GM18951 (cell line): ENCODE results near the gene TFPI2.

Experiments
- POLR2A ChIP-seq: IDR thresholded peaks from 4 replicates; pipeline ENCODE4 v1.6.1; 2011; ENCODE audit warnings: mild to moderate bottlenecking; ENCODE audit not compliant: insufficient read length, insufficient read depth; ENCODE audit errors: extremely low read depth
- in situ Hi-C: fragments of 300-500 bp; cut with MboI; formaldehyde crosslinking; loops from one replicate; pipeline ENCODE4 v1.12.0; 2022; ENCODE audit warnings: low sequenced_read_pairs, mixed read lengths, inconsistent platforms; ENCODE audit not compliant: unreplicated experiment

The TFPI2 gene

GRCh38 chr7:93854480-93854879 lies 36.1 kb downstream of the TFPI2 start:
- in situ Hi-C loops, result no loop called here
- no peak for TF ChIP-seq POLR2A

GRCh38 chr7:93851536-93851935 lies 39.0 kb downstream of the TFPI2 start:
- no peak for TF ChIP-seq POLR2A
- in situ Hi-C loops, result no loop called here

GRCh38 chr7:93843260-93843659 lies 47.3 kb downstream of the TFPI2 start:
- in situ Hi-C loops, result no loop called here
- no peak for TF ChIP-seq POLR2A

- no peak for TF ChIP-seq POLR2A
- in situ Hi-C loops, result no loop called here
Observed at GRCh38 chr7:93838966-93839365, 51.6 kb downstream of the TFPI2 start.

- no peak for TF ChIP-seq POLR2A
- in situ Hi-C loops, result no loop called here
Observed at GRCh38 chr7:93837245-93837644, 53.3 kb downstream of the TFPI2 start.

- TF ChIP-seq POLR2A, result no peak
- in situ Hi-C loops, result no loop called here
Observed at GRCh38 chr7:93836116-93836515, 54.4 kb downstream of the TFPI2 start.

- TF ChIP-seq POLR2A, result no peak
Observed at GRCh38 chr7:93835702-93836101, 54.9 kb downstream of the TFPI2 start.

More at GRCh38 chr7:93835702-93836101, 54.9 kb downstream of the TFPI2 start:
- in situ Hi-C loops, result no loop called here
